Heart left ventricle (tissue), 16 donors: Measurements from ENCODE around the gene ACVR1. TPM values are rescaled to one million over a fixed set of nuclear protein-coding genes. Genes with fewer than 3 reads are reported as not detected.

Experiments used
- ATAC-seq, 4 donors: fragments of 200-7000 bp; cut with Tn5 transposase; one replicate each; pipeline ENCODE4 v1.9.1; 2020 to 2022; ENCODE audit warnings: moderate library complexity in 4 of 4, mild to moderate bottlenecking in 3 of 4, moderate number of reproducible peaks in 1 of 4
- DNase-seq, 5 donors: peaks; one replicate each; pipeline ENCODE4 v3.0.0-alpha.2; 2020
- H3K27ac ChIP-seq, 12 donors: fragments of 200-600 bp; sonication (generic) in 4 of 12; one replicate each; pipeline versions ENCODE4 v1.5.0 to v1.8.0; 2016 to 2022; ENCODE audit warnings: mild to moderate bottlenecking in 2 of 12
- H3K27me3 ChIP-seq, 9 donors: fragments of 200-600 bp; sonication (generic) in 2 of 9; one replicate each; pipeline versions ENCODE4 v1.5.1 to v1.8.0; 2016 to 2022; ENCODE audit warnings: mild to moderate bottlenecking in 3 of 9
- H3K36me3 ChIP-seq, 9 donors: fragments of 200-600 bp; sonication (generic) in 2 of 9; one replicate each; pipeline versions ENCODE4 v1.5.0 to v1.8.0; 2018 to 2022; ENCODE audit warnings: mild to moderate bottlenecking in 2 of 9
- H3K4me1 ChIP-seq, 12 donors: fragments of 200-600 bp; sonication (generic) in 4 of 12; one replicate each; pipeline versions ENCODE4 v1.5.0 to v1.8.0; 2016 to 2022; ENCODE audit warnings: mild to moderate bottlenecking in 3 of 12
- H3K4me3 ChIP-seq, 12 donors: fragments of 200-600 bp; sonication (generic) in 4 of 12; one replicate each; pipeline versions ENCODE4 v1.5.0 to v1.8.0; 2017 to 2022; ENCODE audit warnings: mild to moderate bottlenecking in 9 of 12, moderate library complexity in 4 of 12
- H3K9me3 ChIP-seq, 12 donors: fragments of 200-600 bp; sonication (generic) in 4 of 12; one replicate each; pipeline versions ENCODE4 v1.5.0 to v1.8.0; 2016 to 2022; ENCODE audit warnings: mild to moderate bottlenecking in 1 of 12
- CTCF ChIP-seq, 12 donors: fragments of 200-600 bp; sonication (generic) in 4 of 12; IDR thresholded peaks; one replicate each; pipeline versions ENCODE4 v1.5.0 to v1.8.0; 2018 to 2022; ENCODE audit warnings: antibody characterized with exemption in 12 of 12, mild to moderate bottlenecking in 5 of 12
- POLR2A ChIP-seq, 2 donors: fragments of 450-650 bp; IDR thresholded peaks; one replicate each; pipeline ENCODE4 v1.6.1; 2017; ENCODE audit warnings: antibody characterized with exemption in 2 of 2, mild to moderate bottlenecking in 2 of 2, moderate library complexity in 2 of 2
- WGBS, 4 donors: extraction: QIAGEN DNeasy Blood & Tissue Kit in 2 of 4; methylation state at CpG; one replicate each; pipeline versions ENCODE4 v1.1.5 to v1.1.7; 2013 to 2018; 5-methylcytosine and 5-hydroxymethylcytosine counted together
- intact Hi-C, 10 donors: fragments of 100-400 bp; cut with DNase I; formaldehyde crosslinking; loops; one replicate each; pipeline versions ENCODE4 v1.11.1 to v1.14.2; 2022
- polyA plus RNA-seq, 2 donors: library from polyadenylated mRNA; stranded (reverse); fragments of 200-250 nt; gene quantifications; one replicate each; pipeline ENCODE4 v1.2.3, GENCODE V29; 2013
- total RNA-seq, 9 donors: library from RNA; depleted of rRNA in 2 of 9; stranded (reverse); fragments of >200 nt in 2 of 9; fragmentation: NEBNext Ultra II Directional in 3 of 9; extraction: Animal tissue kit (Norgen Biotek cat#: 25700) in 3 of 9; gene quantifications; one replicate each; pipeline versions ENCODE4 v1.1.0 to v1.2.4, GENCODE V29; 2016 to 2023
- donor health status: ischemic (EF 13 %, LVEDD 7.1; RV severe dilation, severe dysfunction).
- donor health status: healthy with polysubstance abuse.
- donor health status: DM: no; HTN: yes; CAD: no.
- donor health status: DM: no; HTN: no; CAD: no.
- donor health status: ischemic (EF 25% LVEDD 6.9; RV normal size, moderate dysfunction).
- donor health status: ischemic (EF 25% LVEDD 5.7; RV mildly dilated, moderate dysfunction).
- donor health status: healthy.
- donor health status: DM: yes; HTN: yes; CAD: no.
- donor health status: ischemic (EF 35%, LVEDD 5.7; RV mildly dilated, moderate dysfunction).
- donor health status: nonischemic (EF 11% LVEDD 7.7; RV severe dilation, severe dysfunction).
- donor health status: DM: yes; HTN: yes; CAD: no.
- donor health status: PGD.
- donor health status: ischemic (EF 29% LVEDD 5.4; RV normal size, mild dysfunction).
- donor health status: nonischemic (EF 23%, LVEDD 6.1; RV moderate dilation, normal function).

Gene ACVR1
- total and polyA plus RNA-seq, 11 donors, result 5.6 to 37.6 (median 23.9) TPM

- H3K36me3 ChIP-seq, result no peaks in the 10 kb centered on the region
- no peaks in the 10 kb centered on the region for H3K27me3 ChIP-seq
- H3K4me3 ChIP-seq, result peak overlapping the region in 1 of 12 donors; percentile 24
- H3K9me3 ChIP-seq, result no peaks in the 10 kb centered on the region
- TF ChIP-seq CTCF (IDR thresholded peaks at IDR 0.05) (no peak), POLR2A (IDR thresholded peaks at IDR 0.05) (no peak)
- peak overlapping the region in 1 of 12 donors; percentile 76 for H3K27ac ChIP-seq
- peaks cover 0 to 26% (median 0%) of the 10 kb centered on the region in 12 donors for H3K4me1 ChIP-seq
- 87 to 93% (median 89%) methylated on average over 4 of the region's 4 CpGs for WGBS, 4 donors
- intact Hi-C loops, result loop anchor here in 2 of 10 donors (10.0 kb wide), 2 partner anchors 87 to 97 kb away; no protein-coding TSS in a partner anchor
- ATAC-seq (no peak), DNase-seq (no peak)
These were observed 21.2 kb upstream of the ACVR1 start for GRCh38 chr2:157897106-157897971.

GRCh38 chr2:157895531-157895930 is 19.4 kb upstream of the ACVR1 start:
- DNase-seq (no peak), ATAC-seq (no peak)
- Histone ChIP-seq H3K36me3 (no peaks in the 10 kb centered on the region), H3K4me1 (peaks cover 0 to 29% (median 0%) of the 10 kb centered on the region in 12 donors), H3K4me3 (no peak overlapping the region), H3K9me3 (no peaks in the 10 kb centered on the region), H3K27me3 (no peaks in the 10 kb centered on the region), H3K27ac (no peak overlapping the region)
- TF ChIP-seq CTCF (IDR thresholded peaks at IDR 0.05) (no peak), POLR2A (IDR thresholded peaks at IDR 0.05) (no peak)
- 94 to 99% (median 95%) methylated on average over 2 of the region's 2 CpGs for WGBS, 4 donors
- intact Hi-C loops, result loop anchor here in 2 of 10 donors (10.0 kb wide), 2 partner anchors 89 to 99 kb away; no protein-coding TSS in a partner anchor

GRCh38 chr2:157894694-157895435 is 18.7 kb upstream of the ACVR1 start:
- no peaks in the 10 kb centered on the region for H3K9me3 ChIP-seq
- ATAC-seq, result no peak
- peaks cover 0 to 29% (median 0%) of the 10 kb centered on the region in 12 donors for H3K4me1 ChIP-seq
- H3K27me3 ChIP-seq, result no peaks in the 10 kb centered on the region
- intact Hi-C loops, result loop anchor here in 3 of 10 donors (5.0 to 10.0 kb wide), 3 partner anchors 90 to 107 kb away; no protein-coding TSS in a partner anchor
- no peak overlapping the region for H3K4me3 ChIP-seq
- H3K36me3 ChIP-seq, result no peaks in the 10 kb centered on the region
- H3K27ac ChIP-seq, result no peak overlapping the region
- no peak for DNase-seq
- 86 to 90% (median 89%) methylated on average over 12 of the region's 12 CpGs for WGBS, 4 donors
- TF ChIP-seq POLR2A (IDR thresholded peaks at IDR 0.05) (no peak), CTCF (IDR thresholded peaks at IDR 0.05) (no peak)

- Histone ChIP-seq H3K4me3 (no peak overlapping the region), H3K36me3 (no peaks in the 10 kb centered on the region), H3K27me3 (no peaks in the 10 kb centered on the region), H3K4me1 (peaks cover 0 to 19% (median 0%) of the 10 kb centered on the region in 12 donors), H3K9me3 (no peaks in the 10 kb centered on the region), H3K27ac (no peak overlapping the region)
- no peak for ATAC-seq
- no peak for TF ChIP-seq CTCF (IDR thresholded peaks at IDR 0.05)
- no peak for TF ChIP-seq POLR2A (IDR thresholded peaks at IDR 0.05)
- intact Hi-C loops, result loop anchor here in 3 of 10 donors (5.0 to 10.0 kb wide), 3 partner anchors 91 to 109 kb away; no protein-coding TSS in a partner anchor
- no peak for DNase-seq
- 87 to 90% (median 88%) methylated on average over 4 of the region's 4 CpGs for WGBS, 4 donors
These were observed 17.5 kb upstream of the ACVR1 start for GRCh38 chr2:157893611-157894010.
